H1 (cell line): ENCODE results near the gene ADH1B. TPM values are rescaled to one million over a fixed set of nuclear protein-coding genes. Genes with fewer than 3 reads are reported as not detected.

Source experiments
- CTCF ChIA-PET: fragments of 300-600 bp; sonication (Branson Sonifier 250); formaldehyde crosslinking; loops from one replicate; lab custom pipeline; 2021; ENCODE audit not compliant: partially characterized antibody; lab: Charles Lee
- POLR2A ChIA-PET: fragments of 300-600 bp; sonication (Branson Sonifier 250); formaldehyde crosslinking; loops from one replicate; lab custom pipeline; 2021; ENCODE audit warnings: inconsistent platforms; ENCODE audit not compliant: partially characterized antibody; lab: Charles Lee
- DNase-seq, 2 experiments: peaks; one replicate each; pipeline versions ENCODE4 v3.0.0 to v3.0.0-alpha.2; 2010 to 2022; ENCODE audit warnings: low spot score in 2 of 2, low read depth in 1 of 2, mixed read lengths in 1 of 2
- FAIRE-seq: peaks from 2 replicates; lab custom pipeline; 2011; peaks lifted over from hg19 to GRCh38; lab: Jason Lieb, UNC
- H2AFZ ChIP-seq: 2 replicates; pipeline ENCODE4 v1.8.1; 2012; ENCODE audit warnings: low read length, inconsistent platforms
- H2AK5ac ChIP-seq: 2 replicates; pipeline ENCODE4 v1.6.1; 2013; ENCODE audit warnings: low read depth, low read length
- H2BK120ac ChIP-seq: replicated peaks from 2 replicates; pipeline ENCODE3; 2013; ENCODE audit warnings: low read depth, low read length, inconsistent platforms
- H2BK12ac ChIP-seq: 2 replicates; pipeline ENCODE4 v1.6.1; 2013; ENCODE audit warnings: low read depth, low read length
- H2BK15ac ChIP-seq: 2 replicates; pipeline ENCODE4 v1.6.1; 2013; ENCODE audit warnings: low read length
- H2BK20ac ChIP-seq: 2 replicates; pipeline ENCODE4 v1.6.1; 2013; ENCODE audit warnings: low read length
- H2BK5ac ChIP-seq: 2 replicates; pipeline ENCODE4 v1.6.1; 2013; ENCODE audit warnings: low read depth, low read length
- H3K14ac ChIP-seq: 2 replicates; pipeline ENCODE4 v1.6.1; 2013; ENCODE audit warnings: inconsistent platforms; ENCODE audit not compliant: insufficient read length
- H3K18ac ChIP-seq: 2 replicates; pipeline ENCODE4 v1.6.1; 2013; ENCODE audit warnings: low read length; ENCODE audit errors: extremely low read depth
- H3K23ac ChIP-seq: 2 replicates; pipeline ENCODE4 v1.6.1; 2013; ENCODE audit warnings: inconsistent platforms; ENCODE audit not compliant: insufficient read length
- H3K23me2 ChIP-seq: 2 replicates; pipeline ENCODE4 v1.6.1; 2013; ENCODE audit warnings: low read depth, low read length
- H3K27ac ChIP-seq: 2 replicates; pipeline ENCODE4 v1.6.1; 2011; ENCODE audit warnings: low read depth, low read length, inconsistent platforms
- H3K27me3 ChIP-seq, 4 experiments: replicated peaks in 1 of 4; 1 replicate in 1 of 4; 2 replicates in 3 of 4; pipeline versions ENCODE4 v1.6.1 to v1.8.1; 2011 to 2013; ENCODE audit warnings: low read length in 3 of 4, mild to moderate bottlenecking in 3 of 4, inconsistent platforms in 2 of 4, mixed read lengths in 2 of 4, moderate library complexity in 1 of 4; ENCODE audit not compliant: control insufficient read depth in 3 of 4, insufficient read depth in 3 of 4; ENCODE audit errors: extremely low read depth in 1 of 4
- H3K36me3 ChIP-seq, 4 experiments: 2 replicates each; pipeline versions ENCODE4 v1.6.1 to v1.8.1; 2011 to 2013; ENCODE audit warnings: mild to moderate bottlenecking in 4 of 4, low read length in 3 of 4, moderate library complexity in 2 of 4, control low read depth in 1 of 4, inconsistent platforms in 1 of 4; ENCODE audit not compliant: insufficient read depth in 4 of 4, control insufficient read depth in 2 of 4
- H3K4ac ChIP-seq: replicated peaks from 2 replicates; pipeline ENCODE3; 2013; ENCODE audit warnings: low read length, low read depth, mixed read lengths, inconsistent platforms; ENCODE audit not compliant: insufficient read length
- H3K4me1 ChIP-seq, 4 experiments: replicated peaks in 1 of 4; 1 replicate in 1 of 4; 2 replicates in 3 of 4; pipeline versions ENCODE4 v1.6.1 to v1.8.1; 2011 to 2013; ENCODE audit warnings: low read length in 3 of 4, inconsistent platforms in 2 of 4, mixed read lengths in 1 of 4; ENCODE audit not compliant: insufficient read depth in 4 of 4, control insufficient read depth in 3 of 4
- H3K4me2 ChIP-seq, 2 experiments: 2 replicates each; pipeline versions ENCODE4 v1.6.1 to v1.8.1; 2011 to 2013; ENCODE audit warnings: low read depth in 2 of 2, low read length in 2 of 2, control low read depth in 1 of 2, inconsistent platforms in 1 of 2, mild to moderate bottlenecking in 1 of 2; ENCODE audit not compliant: insufficient read depth in 1 of 2
- H3K4me3 ChIP-seq, 4 experiments: fragments of 200-600, 300-600 bp in 1 of 4; sonication (generic), shearing (Covaris generic), sonication (Bioruptor Twin) in 1 of 4; 2 replicates each; pipeline versions ENCODE4 v1.5.1 to v1.8.1; 2011 to 2016; ENCODE audit warnings: low read length in 4 of 4, low read depth in 3 of 4, control low read depth in 2 of 4, inconsistent platforms in 2 of 4, mild to moderate bottlenecking in 2 of 4, mixed read lengths in 1 of 4, moderate library complexity in 1 of 4; ENCODE audit not compliant: insufficient read depth in 2 of 4; ENCODE audit errors: extremely low read depth in 1 of 4
- H3K56ac ChIP-seq: replicated peaks from 2 replicates; pipeline ENCODE3; 2013; ENCODE audit warnings: low read depth, mild to moderate bottlenecking, mixed read lengths, low read length, inconsistent platforms; ENCODE audit not compliant: insufficient read length
- H3K79me1 ChIP-seq: 2 replicates; pipeline ENCODE4 v1.6.1; 2013; ENCODE audit warnings: low read depth, low read length, control low read depth
- H3K79me2 ChIP-seq, 2 experiments: 2 replicates each; pipeline versions ENCODE4 v1.6.1 to v1.8.1; 2012 to 2013; ENCODE audit warnings: low read length in 2 of 2, mild to moderate bottlenecking in 2 of 2, inconsistent platforms in 1 of 2; ENCODE audit not compliant: insufficient read depth in 2 of 2, control insufficient read depth in 1 of 2
- H3K9ac ChIP-seq, 4 experiments: replicated peaks in 1 of 4; 1 replicate in 1 of 4; 2 replicates in 3 of 4; pipeline versions ENCODE4 v1.6.1 to v1.8.1; 2011 to 2013; ENCODE audit warnings: low read depth in 3 of 4, low read length in 3 of 4, control low read depth in 2 of 4, mild to moderate bottlenecking in 2 of 4, moderate library complexity in 2 of 4, inconsistent platforms in 1 of 4; ENCODE audit errors: extremely low read depth in 1 of 4
- H3K9me3 ChIP-seq, 2 experiments: 2 replicates each; pipeline versions ENCODE4 v1.6.1 to v1.8.1; 2012 to 2013; ENCODE audit warnings: mild to moderate bottlenecking in 2 of 2, moderate library complexity in 2 of 2, control low read depth in 1 of 2, inconsistent platforms in 1 of 2, low read depth in 1 of 2, low read length in 1 of 2, mixed read lengths in 1 of 2; ENCODE audit not compliant: insufficient read depth in 2 of 2
- H4K20me1 ChIP-seq, 2 experiments: replicated peaks in 1 of 2; 2 replicates each; pipeline versions ENCODE3 to v1.8.1; 2011 to 2013; ENCODE audit warnings: inconsistent platforms in 2 of 2, low read length in 2 of 2, mild to moderate bottlenecking in 1 of 2; ENCODE audit not compliant: insufficient read depth in 2 of 2, control insufficient read depth in 1 of 2
- H4K5ac ChIP-seq: 2 replicates; pipeline ENCODE4 v1.6.1; 2013; ENCODE audit warnings: low read length, low read depth, mixed read lengths, inconsistent platforms; ENCODE audit not compliant: insufficient read length
- H4K8ac ChIP-seq: 2 replicates; pipeline ENCODE4 v1.8.0; 2013; ENCODE audit warnings: mild to moderate bottlenecking, moderate library complexity, low read length, inconsistent platforms; ENCODE audit not compliant: insufficient read depth; ENCODE audit errors: extremely low read depth
- H4K91ac ChIP-seq: replicated peaks from 2 replicates; pipeline ENCODE3; 2013; ENCODE audit warnings: low read length, mixed read lengths, inconsistent platforms; ENCODE audit not compliant: insufficient read length
- JUN ChIP-seq: IDR thresholded peaks from 2 replicates; pipeline ENCODE4 v1.6.1; 2011; ENCODE audit warnings: low read depth, mild to moderate bottlenecking, improper control_type of control experiment, low read length
- polyA plus RNA-seq, 7 experiments: library from polyadenylated mRNA; depleted of rRNA in 3 of 7; stranded (reverse) in 5 of 7; unstranded in 2 of 7; fragments of >200 nt in 5 of 7; fragments of 200-250 nt in 2 of 7; gene quantifications; 1 replicate in 5 of 7; 2 replicates in 1 of 7; 4 replicates in 1 of 7; pipeline versions ENCODE4 v1.2.1 to v1.2.3, GENCODE V29; 2011 to 2013; ENCODE audit warnings: missing spikeins in 2 of 7, mixed read lengths in 2 of 7
- total RNA-seq: library from RNA; stranded (reverse); fragmentation: NEBNext Ultra II Directional; extraction: Animal tissue kit (Norgen Biotek cat#: 25700); gene quantifications from 2 replicates; pipeline ENCODE4 v1.2.1, GENCODE V29; 2021
- TF ChIP-seq, protein P1 (sequence below): fragments of 300-600 bp; sonication (generic); IDR thresholded peaks from 2 replicates; pipeline ENCODE4 v1.7.1; 2012; ENCODE audit warnings: low read length, moderate library complexity, mild to moderate bottlenecking, inconsistent platforms; ENCODE audit not compliant: insufficient replicate concordance

Gene ADH1B
- total and polyA plus RNA-seq, 2 of the 8 experiments (the other 6 are each of a cell fraction or from before 2014, with no cell fraction given), result not detected

- no peaks in the 10 kb centered on the region for H3K36me3 ChIP-seq
- no peak overlapping the region for H3K23ac ChIP-seq
- no peak overlapping the region for H2AFZ ChIP-seq
- no peaks in the 10 kb centered on the region for H3K79me1 ChIP-seq
- H4K8ac ChIP-seq, result no peak overlapping the region
- no peak overlapping the region for H4K5ac ChIP-seq
- no peaks in the 10 kb centered on the region for H3K23me2 ChIP-seq
- no peaks in the 10 kb centered on the region for H3K4me1 ChIP-seq
- H3K18ac ChIP-seq, result no peak overlapping the region
- FAIRE-seq (no peak), DNase-seq (no peak)
- no peak overlapping the region for H4K91ac ChIP-seq
- H3K79me2 ChIP-seq, result no peaks in the 10 kb centered on the region
- no peak overlapping the region for H3K4ac ChIP-seq
- POLR2A ChIA-PET, result no interaction called here
- no peaks in the 10 kb centered on the region for H3K27me3 ChIP-seq
- H3K14ac ChIP-seq, result no peak overlapping the region
- no peak overlapping the region for H3K9ac ChIP-seq
- H2BK5ac ChIP-seq, result no peak overlapping the region
- CTCF ChIA-PET, result no interaction called here
- H2AK5ac ChIP-seq, result no peak overlapping the region
- no peak overlapping the region for H2BK120ac ChIP-seq
- no peak overlapping the region for H3K4me3 ChIP-seq
- H2BK15ac ChIP-seq, result no peak overlapping the region
- no peak overlapping the region for H2BK20ac ChIP-seq
- no peak overlapping the region for H2BK12ac ChIP-seq
- H3K4me2 ChIP-seq, result no peak overlapping the region
- no peak overlapping the region for H3K56ac ChIP-seq
- no peak overlapping the region for H3K27ac ChIP-seq
- H4K20me1 ChIP-seq, result no peaks in the 10 kb centered on the region
- no peaks in the 10 kb centered on the region for H3K9me3 ChIP-seq
- TF ChIP-seq JUN, result no peak
- TF ChIP-seq, protein P1, sequence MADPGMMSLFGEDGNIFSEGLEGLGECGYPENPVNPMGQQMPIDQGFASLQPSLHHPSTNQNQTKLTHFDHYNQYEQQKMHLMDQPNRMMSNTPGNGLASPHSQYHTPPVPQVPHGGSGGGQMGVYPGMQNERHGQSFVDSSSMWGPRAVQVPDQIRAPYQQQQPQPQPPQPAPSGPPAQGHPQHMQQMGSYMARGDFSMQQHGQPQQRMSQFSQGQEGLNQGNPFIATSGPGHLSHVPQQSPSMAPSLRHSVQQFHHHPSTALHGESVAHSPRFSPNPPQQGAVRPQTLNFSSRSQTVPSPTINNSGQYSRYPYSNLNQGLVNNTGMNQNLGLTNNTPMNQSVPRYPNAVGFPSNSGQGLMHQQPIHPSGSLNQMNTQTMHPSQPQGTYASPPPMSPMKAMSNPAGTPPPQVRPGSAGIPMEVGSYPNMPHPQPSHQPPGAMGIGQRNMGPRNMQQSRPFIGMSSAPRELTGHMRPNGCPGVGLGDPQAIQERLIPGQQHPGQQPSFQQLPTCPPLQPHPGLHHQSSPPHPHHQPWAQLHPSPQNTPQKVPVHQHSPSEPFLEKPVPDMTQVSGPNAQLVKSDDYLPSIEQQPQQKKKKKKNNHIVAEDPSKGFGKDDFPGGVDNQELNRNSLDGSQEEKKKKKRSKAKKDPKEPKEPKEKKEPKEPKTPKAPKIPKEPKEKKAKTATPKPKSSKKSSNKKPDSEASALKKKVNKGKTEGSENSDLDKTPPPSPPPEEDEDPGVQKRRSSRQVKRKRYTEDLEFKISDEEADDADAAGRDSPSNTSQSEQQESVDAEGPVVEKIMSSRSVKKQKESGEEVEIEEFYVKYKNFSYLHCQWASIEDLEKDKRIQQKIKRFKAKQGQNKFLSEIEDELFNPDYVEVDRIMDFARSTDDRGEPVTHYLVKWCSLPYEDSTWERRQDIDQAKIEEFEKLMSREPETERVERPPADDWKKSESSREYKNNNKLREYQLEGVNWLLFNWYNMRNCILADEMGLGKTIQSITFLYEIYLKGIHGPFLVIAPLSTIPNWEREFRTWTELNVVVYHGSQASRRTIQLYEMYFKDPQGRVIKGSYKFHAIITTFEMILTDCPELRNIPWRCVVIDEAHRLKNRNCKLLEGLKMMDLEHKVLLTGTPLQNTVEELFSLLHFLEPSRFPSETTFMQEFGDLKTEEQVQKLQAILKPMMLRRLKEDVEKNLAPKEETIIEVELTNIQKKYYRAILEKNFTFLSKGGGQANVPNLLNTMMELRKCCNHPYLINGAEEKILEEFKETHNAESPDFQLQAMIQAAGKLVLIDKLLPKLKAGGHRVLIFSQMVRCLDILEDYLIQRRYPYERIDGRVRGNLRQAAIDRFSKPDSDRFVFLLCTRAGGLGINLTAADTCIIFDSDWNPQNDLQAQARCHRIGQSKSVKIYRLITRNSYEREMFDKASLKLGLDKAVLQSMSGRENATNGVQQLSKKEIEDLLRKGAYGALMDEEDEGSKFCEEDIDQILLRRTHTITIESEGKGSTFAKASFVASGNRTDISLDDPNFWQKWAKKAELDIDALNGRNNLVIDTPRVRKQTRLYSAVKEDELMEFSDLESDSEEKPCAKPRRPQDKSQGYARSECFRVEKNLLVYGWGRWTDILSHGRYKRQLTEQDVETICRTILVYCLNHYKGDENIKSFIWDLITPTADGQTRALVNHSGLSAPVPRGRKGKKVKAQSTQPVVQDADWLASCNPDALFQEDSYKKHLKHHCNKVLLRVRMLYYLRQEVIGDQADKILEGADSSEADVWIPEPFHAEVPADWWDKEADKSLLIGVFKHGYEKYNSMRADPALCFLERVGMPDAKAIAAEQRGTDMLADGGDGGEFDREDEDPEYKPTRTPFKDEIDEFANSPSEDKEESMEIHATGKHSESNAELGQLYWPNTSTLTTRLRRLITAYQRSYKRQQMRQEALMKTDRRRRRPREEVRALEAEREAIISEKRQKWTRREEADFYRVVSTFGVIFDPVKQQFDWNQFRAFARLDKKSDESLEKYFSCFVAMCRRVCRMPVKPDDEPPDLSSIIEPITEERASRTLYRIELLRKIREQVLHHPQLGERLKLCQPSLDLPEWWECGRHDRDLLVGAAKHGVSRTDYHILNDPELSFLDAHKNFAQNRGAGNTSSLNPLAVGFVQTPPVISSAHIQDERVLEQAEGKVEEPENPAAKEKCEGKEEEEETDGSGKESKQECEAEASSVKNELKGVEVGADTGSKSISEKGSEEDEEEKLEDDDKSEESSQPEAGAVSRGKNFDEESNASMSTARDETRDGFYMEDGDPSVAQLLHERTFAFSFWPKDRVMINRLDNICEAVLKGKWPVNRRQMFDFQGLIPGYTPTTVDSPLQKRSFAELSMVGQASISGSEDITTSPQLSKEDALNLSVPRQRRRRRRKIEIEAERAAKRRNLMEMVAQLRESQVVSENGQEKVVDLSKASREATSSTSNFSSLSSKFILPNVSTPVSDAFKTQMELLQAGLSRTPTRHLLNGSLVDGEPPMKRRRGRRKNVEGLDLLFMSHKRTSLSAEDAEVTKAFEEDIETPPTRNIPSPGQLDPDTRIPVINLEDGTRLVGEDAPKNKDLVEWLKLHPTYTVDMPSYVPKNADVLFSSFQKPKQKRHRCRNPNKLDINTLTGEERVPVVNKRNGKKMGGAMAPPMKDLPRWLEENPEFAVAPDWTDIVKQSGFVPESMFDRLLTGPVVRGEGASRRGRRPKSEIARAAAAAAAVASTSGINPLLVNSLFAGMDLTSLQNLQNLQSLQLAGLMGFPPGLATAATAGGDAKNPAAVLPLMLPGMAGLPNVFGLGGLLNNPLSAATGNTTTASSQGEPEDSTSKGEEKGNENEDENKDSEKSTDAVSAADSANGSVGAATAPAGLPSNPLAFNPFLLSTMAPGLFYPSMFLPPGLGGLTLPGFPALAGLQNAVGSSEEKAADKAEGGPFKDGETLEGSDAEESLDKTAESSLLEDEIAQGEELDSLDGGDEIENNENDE, result no peak
These were observed 35.8 kb downstream of the ADH1B start for GRCh38 chr4:99285387-99285786.
